HAP-1 (cell line): ENCODE measurements around the gene MS4A18.

Experiments
- DNase-seq, 2 experiments: peaks; one replicate each; pipeline ENCODE4 v3.0.0-alpha.2; 2016 to 2020; ENCODE audit warnings: low spot score in 2 of 2
- H3K27me3 ChIP-seq: fragments of 250-450 bp; sonication (Bioruptor Pico); 2 replicates; pipeline ENCODE4 v1.5.1; 2020; ENCODE audit warnings: low read depth, mild to moderate bottlenecking, moderate library complexity
- H3K36me3 ChIP-seq: fragments of 250-450 bp; sonication (Bioruptor Pico); replicated peaks from 2 replicates; pipeline ENCODE4 v1.5.1; 2020; ENCODE audit warnings: mild to moderate bottlenecking
- H3K4me1 ChIP-seq: fragments of 250-450 bp; sonication (Bioruptor Pico); 2 replicates; pipeline ENCODE4 v1.5.1; 2020; ENCODE audit warnings: mild to moderate bottlenecking
- H3K4me3 ChIP-seq: fragments of 250-450 bp; sonication (Bioruptor Pico); 2 replicates; pipeline ENCODE4 v1.5.1; 2020; ENCODE audit warnings: mild to moderate bottlenecking, moderate library complexity
- H3K9me3 ChIP-seq: fragments of 250-450 bp; sonication (Bioruptor Pico); 2 replicates; pipeline ENCODE4 v1.5.1; 2020; ENCODE audit warnings: mild to moderate bottlenecking, moderate library complexity
- in situ Hi-C: fragments of 300-500 bp; cut with MboI; formaldehyde crosslinking; loops from 3 replicates; pipeline ENCODE4 v1.14.3; 2020; ENCODE audit warnings: low sequenced_read_pairs, inconsistent platforms, mixed read lengths

MS4A18 gene

GRCh38 chr11:60790726-60791125 is 66.2 kb downstream of the MS4A18 start:
- no peaks in the 10 kb centered on the region for H3K4me1 ChIP-seq
- in situ Hi-C loops = no loop called here
- no peak for DNase-seq
- no peaks in the 10 kb centered on the region for H3K9me3 ChIP-seq
- H3K36me3 ChIP-seq = no peaks in the 10 kb centered on the region
- no peak overlapping the region for H3K4me3 ChIP-seq
- no peaks in the 10 kb centered on the region for H3K27me3 ChIP-seq

GRCh38 chr11:60791153-60791933 is 66.8 kb downstream of the MS4A18 start:
- Histone ChIP-seq H3K36me3 (no peaks in the 10 kb centered on the region), H3K27me3 (no peaks in the 10 kb centered on the region), H3K4me1 (no peaks in the 10 kb centered on the region), H3K9me3 (no peaks in the 10 kb centered on the region), H3K4me3 (no peak overlapping the region)
- in situ Hi-C loops = no loop called here
- no peak for DNase-seq

- no peaks in the 10 kb centered on the region for H3K4me1 ChIP-seq
- H3K4me3 ChIP-seq = no peak overlapping the region
- H3K36me3 ChIP-seq = no peaks in the 10 kb centered on the region
- no peaks in the 10 kb centered on the region for H3K9me3 ChIP-seq
- H3K27me3 ChIP-seq = no peaks in the 10 kb centered on the region
- no peak for DNase-seq
- in situ Hi-C loops = no loop called here
Observed at GRCh38 chr11:60792521-60792920, 68.0 kb downstream of the MS4A18 start.
